ENCODE data around the gene PAX5.

The PAX5 gene

GRCh38 chr9:36848946-36849345, 185.1 kb downstream of the PAX5 start:
- DNase-seq: no peak

GRCh38 chr9:36847781-36848673, 186.0 kb downstream of the PAX5 start:
- peak; percentile 17 for DNase-seq

- no peak for DNase-seq
Observed at GRCh38 chr9:36846621-36847020, 187.4 kb downstream of the PAX5 start.

GRCh38 chr9:36845844-36846243, 188.2 kb downstream of the PAX5 start:
- no peak for DNase-seq

GRCh38 chr9:36844961-36845360, 189.1 kb downstream of the PAX5 start:
- no peak for DNase-seq

GRCh38 chr9:36843964-36844363, 190.1 kb downstream of the PAX5 start:
- DNase-seq: no peak

GRCh38 chr9:36842560-36843530, 191.2 kb downstream of the PAX5 start:
- no peak for DNase-seq

GRCh38 chr9:36840898-36841536, 193.1 kb downstream of the PAX5 start:
- peak; percentile 78 for DNase-seq

GRCh38 chr9:36839131-36839885, 194.8 kb downstream of the PAX5 start:
- DNase-seq: no peak

- DNase-seq: no peak
Observed at GRCh38 chr9:36837431-36838405, 196.3 kb downstream of the PAX5 start.

- DNase-seq: no peak
Observed at GRCh38 chr9:36836486-36836885, 197.6 kb downstream of the PAX5 start.

- no peak for DNase-seq
Observed at GRCh38 chr9:36835271-36835996, 198.6 kb downstream of the PAX5 start.

GRCh38 chr9:36834736-36835135, 199.3 kb downstream of the PAX5 start:
- no peak for DNase-seq

- DNase-seq: peak; percentile 27
Observed at GRCh38 chr9:36833954-36834353, 200.1 kb downstream of the PAX5 start.

- no peak for DNase-seq
Observed at GRCh38 chr9:36832164-36832795, 201.8 kb downstream of the PAX5 start.

- DNase-seq: peak; percentile 37
Observed at GRCh38 chr9:36831381-36832161, 202.5 kb downstream of the PAX5 start.

GRCh38 chr9:36828611-36829013, 205.5 kb downstream of the PAX5 start:
- peak; percentile 13 for DNase-seq

- DNase-seq: no peak
Observed at GRCh38 chr9:36827593-36827992, 206.5 kb downstream of the PAX5 start.

- no peak for DNase-seq
Observed at GRCh38 chr9:36826581-36826980, 207.5 kb downstream of the PAX5 start.

Measured in NCI-H69 (cell line).